Posterior cingulate gyrus (tissue), 11 donors: Measurements from ENCODE around the gene TEX19.
A peak's percentile ranks its signal among the peaks of the same experiment; 100 is the strongest.
"Not testable (repeated sequence)": the region's sequence is repeated elsewhere in the genome, so short reads cannot be mapped to it uniquely, and the experiment has no call there.

Experiments used
- DNase-seq, 10 donors: peaks; one replicate each; pipeline versions ENCODE4 v3.0.0 to v3.0.0-alpha.2; 2020 to 2021; ENCODE audit warnings: mixed read lengths in 3 of 10
- intact Hi-C: fragments of 100-400 bp; cut with DNase I; formaldehyde crosslinking; loops from one replicate; pipeline ENCODE4 v1.15.1; 2023

Gene TEX19

GRCh38 chr17:82372249-82373071 is 13.4 kb downstream of the TEX19 start:
- intact Hi-C loops = no loop called here
- peak in 2 of 10 donors; percentile 64 to 66 for DNase-seq

GRCh38 chr17:82373072-82373452 is 14.0 kb downstream of the TEX19 start:
- intact Hi-C loops = not testable (repeated sequence)
- peak in 2 of 10 donors; percentile 50 to 59 for DNase-seq

DNA sequence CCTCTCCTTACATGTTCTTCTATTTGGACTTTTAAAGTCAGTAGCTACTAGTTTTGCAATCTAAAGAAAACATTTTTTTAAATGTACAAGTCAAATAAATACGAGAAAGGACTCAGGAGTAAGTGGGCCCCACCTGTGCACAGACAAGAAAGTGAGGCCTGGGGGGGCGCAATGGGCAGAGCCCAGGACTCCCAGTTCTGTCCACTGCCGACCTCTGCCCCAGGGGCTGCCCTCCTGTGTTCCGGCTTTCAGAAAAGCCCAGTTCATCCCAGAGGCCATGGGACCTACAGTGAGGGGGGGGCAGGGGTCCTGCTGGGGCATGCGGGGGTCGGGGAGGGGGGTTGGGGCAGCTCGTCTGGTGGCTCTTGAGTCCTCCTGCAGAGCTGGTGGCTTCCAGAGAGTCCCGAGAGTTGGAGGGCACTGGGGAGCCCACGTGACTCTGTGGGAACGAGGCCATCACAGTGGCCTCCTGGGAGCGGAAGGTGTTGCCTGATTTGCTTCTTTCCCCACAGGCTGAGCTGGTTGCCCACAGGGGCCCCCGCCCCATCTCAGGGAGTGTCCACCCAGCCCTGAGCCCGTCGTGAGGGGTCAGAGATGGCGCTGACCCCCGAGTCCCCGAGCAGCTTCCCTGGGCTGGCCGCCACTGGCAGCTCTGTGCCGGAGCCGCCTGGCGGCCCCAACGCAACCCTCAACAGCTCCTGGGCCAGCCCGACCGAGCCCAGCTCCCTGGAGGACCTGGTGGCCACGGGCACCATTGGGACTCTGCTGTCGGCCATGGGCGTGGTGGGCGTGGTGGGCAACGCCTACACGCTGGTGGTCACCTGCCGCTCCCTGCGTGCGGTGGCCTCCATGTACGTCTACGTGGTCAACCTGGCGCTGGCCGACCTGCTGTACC is 14.9 kb downstream of the TEX19 start:
- intact Hi-C loops = no loop called here
- DNase-seq = peak in 3 of 10 donors; percentile 50 to 81 (median 69)

- peak in 3 of 10 donors; percentile 64 to 86 (median 64) for DNase-seq
- intact Hi-C loops = no loop called here
Measured at GRCh38 chr17:82374626-82375331, 15.7 kb downstream of the TEX19 start.

DNA sequence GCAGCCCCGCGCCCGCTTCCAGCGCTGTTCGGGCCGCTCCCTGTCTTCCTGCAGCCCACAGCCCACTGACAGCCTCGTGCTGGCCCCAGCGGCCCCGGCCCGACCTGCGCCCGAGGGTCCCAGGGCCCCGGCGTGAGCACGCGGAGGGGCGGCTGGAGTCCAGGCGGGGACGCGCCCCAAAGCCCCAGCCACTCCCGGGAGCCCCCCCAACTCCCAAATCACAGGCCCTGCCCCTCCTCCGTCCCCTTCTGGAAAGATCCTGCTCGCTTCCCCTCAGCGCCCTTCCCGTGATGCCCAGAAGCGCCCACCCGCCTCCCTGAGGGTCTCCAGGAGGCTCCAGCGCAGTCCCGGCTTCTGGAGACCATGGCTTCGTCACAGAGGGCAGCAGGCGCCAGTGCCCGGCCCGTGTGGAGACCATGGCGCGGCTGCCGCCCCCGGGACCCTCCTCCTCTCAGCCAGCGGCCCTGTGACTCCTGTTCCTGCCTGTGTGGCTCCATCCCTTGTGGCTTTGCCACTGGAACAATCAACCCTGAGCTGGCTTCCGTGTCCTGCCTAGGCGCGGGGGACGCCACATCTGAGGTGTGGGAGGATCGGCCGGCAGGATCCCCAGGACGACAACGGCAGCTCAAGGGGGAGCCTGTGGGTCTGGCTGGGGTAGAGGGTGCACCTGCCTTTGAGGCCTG is 16.5 kb downstream of the TEX19 start:
- intact Hi-C loops = no loop called here
- DNase-seq = peak in 3 of 10 donors; percentile 57 to 72 (median 64)

GRCh38 chr17:82376042-82376730 is 17.1 kb downstream of the TEX19 start:
- peak in 3 of 10 donors; percentile 23 to 70 (median 32) for DNase-seq
- intact Hi-C loops = no loop called here

- intact Hi-C loops, DNase-seq: not testable (repeated sequence)
Measured at GRCh38 chr17:82377294-82377693, 18.2 kb downstream of the TEX19 start.

- DNase-seq = peak in 3 of 10 donors; percentile 66 to 79 (median 71)
- intact Hi-C loops = no loop called here
Measured at GRCh38 chr17:82377924-82378740, 19.1 kb downstream of the TEX19 start.

- intact Hi-C loops = no loop called here
Measured at GRCh38 chr17:82378741-82379021, 19.6 kb downstream of the TEX19 start.

DNA sequence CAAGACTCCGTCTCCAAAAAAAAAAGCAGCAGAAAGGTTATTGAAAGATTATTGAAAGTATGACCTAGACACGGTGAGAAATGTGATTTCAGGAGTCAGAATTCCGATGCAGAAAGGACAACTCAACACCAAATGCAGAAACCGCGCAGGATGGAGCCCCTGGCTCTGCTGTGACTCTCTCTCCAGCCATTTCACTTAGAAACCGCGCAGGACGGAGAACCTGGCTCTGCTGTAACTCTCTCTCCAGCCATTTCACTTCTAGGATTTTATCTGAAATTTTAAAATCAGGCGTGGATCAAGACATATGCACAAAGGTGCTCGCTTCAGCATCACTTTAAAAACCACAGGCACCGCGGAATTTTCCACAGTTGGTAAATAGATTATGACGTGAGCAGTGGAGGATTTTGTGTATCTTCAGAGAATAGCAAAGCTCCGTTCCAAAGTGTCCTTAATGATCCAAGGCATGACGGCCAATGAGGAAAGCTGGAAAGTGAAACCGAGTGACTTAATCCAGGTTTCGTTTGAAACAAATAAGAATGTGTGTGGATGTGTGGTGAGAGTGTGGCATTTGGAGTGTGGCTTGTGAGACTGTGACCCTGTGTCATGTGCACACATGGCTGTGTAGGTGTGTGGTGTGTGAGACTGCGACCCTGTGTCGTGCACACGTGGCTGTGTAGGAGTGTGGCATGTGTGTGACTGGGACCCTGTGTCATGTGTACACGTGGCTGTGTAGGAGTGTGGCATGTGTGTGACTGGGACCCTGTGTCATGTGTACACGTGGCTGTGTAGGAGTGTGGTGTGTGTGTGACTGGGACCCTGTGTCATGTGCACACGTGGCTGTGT is 22.0 kb downstream of the TEX19 start:
- peak in 3 of 10 donors; percentile 38 to 58 (median 47) for DNase-seq
- intact Hi-C loops = no loop called here

More at GRCh38 chr17:82378741-82379021, 19.6 kb downstream of the TEX19 start:
- DNase-seq = peak in 2 of 10 donors; percentile 33 to 55

GRCh38 chr17:82381703-82382009 is 22.6 kb downstream of the TEX19 start:
- intact Hi-C loops = not testable (repeated sequence)
- DNase-seq = peak in 3 of 10 donors; percentile 62 to 74 (median 66)

GRCh38 chr17:82382220-82382932 is 23.3 kb downstream of the TEX19 start:
- intact Hi-C loops = not testable (repeated sequence)
- peak in 2 of 10 donors; percentile 41 to 49 for DNase-seq

- intact Hi-C loops = no loop called here
- DNase-seq = peak in 3 of 10 donors; percentile 53 to 82 (median 64)
Measured at GRCh38 chr17:82382933-82383255, 23.8 kb downstream of the TEX19 start.

GRCh38 chr17:82383411-82383810 is 24.4 kb downstream of the TEX19 start:
- intact Hi-C loops = no loop called here
- DNase-seq = peak in 4 of 10 donors; percentile 4 to 86 (median 56)

GRCh38 chr17:82384051-82384729 is 25.1 kb downstream of the TEX19 start:
- DNase-seq = peak in 3 of 10 donors; percentile 23 to 82 (median 50)
- intact Hi-C loops = no loop called here

DNA sequence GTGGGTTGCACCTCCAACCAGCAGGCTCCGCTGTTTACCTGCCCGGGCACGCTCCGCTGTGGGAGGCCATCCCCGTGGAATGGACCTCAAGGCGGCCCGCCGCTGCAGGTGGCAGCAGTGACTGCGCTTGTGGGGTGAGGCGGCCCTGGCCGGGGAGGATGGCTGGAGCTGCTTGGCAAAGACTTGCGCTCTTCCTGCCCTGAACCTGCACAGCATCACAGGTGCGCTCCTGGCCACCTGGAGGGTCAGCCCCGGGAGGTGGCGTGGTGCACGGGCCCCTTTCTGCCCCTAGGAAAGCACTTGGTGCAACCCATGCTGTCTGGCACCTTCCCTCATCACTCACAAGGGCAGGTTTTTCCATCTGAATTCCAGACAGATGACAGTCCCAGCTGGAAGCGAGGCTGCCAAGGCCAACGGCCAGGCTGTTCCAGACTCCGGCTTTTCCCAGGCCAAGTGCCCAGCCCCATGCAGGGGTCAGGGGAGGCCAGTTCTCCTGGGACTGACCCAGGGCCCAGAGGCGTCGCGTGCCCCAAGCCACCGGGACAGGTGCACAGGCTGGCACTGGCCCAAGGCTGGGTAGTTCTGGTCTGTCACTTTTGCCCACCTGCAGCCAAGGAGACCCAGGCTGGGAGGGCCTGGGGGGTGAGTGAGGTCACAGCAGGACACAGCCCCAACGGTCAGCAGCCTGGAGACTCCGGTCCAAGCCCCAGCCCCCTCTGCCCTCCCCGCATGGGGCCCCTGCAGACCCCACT is 25.9 kb downstream of the TEX19 start:
- DNase-seq = peak in 3 of 10 donors; percentile 68 to 86 (median 76)
- intact Hi-C loops = no loop called here
